H1 (cell line): Measurements from ENCODE around the gene COPS6. TPM values are rescaled to one million over a fixed set of nuclear protein-coding genes. Genes with fewer than 3 reads are reported as not detected.

Source experiments
- CTCF ChIA-PET: fragments of 300-600 bp; sonication (Branson Sonifier 250); formaldehyde crosslinking; loops from one replicate; lab custom pipeline; 2021; ENCODE audit not compliant: partially characterized antibody; lab: Charles Lee
- POLR2A ChIA-PET: fragments of 300-600 bp; sonication (Branson Sonifier 250); formaldehyde crosslinking; loops from one replicate; lab custom pipeline; 2021; ENCODE audit warnings: inconsistent platforms; ENCODE audit not compliant: partially characterized antibody; lab: Charles Lee
- DNase-seq, 2 experiments: peaks; one replicate each; pipeline versions ENCODE4 v3.0.0 to v3.0.0-alpha.2; 2010 to 2022; ENCODE audit warnings: low spot score in 2 of 2, low read depth in 1 of 2, mixed read lengths in 1 of 2
- FAIRE-seq: peaks from 2 replicates; lab custom pipeline; 2011; peaks lifted over from hg19 to GRCh38; lab: Jason Lieb, UNC
- H2AFZ ChIP-seq: 2 replicates; pipeline ENCODE4 v1.8.1; 2012; ENCODE audit warnings: low read length, inconsistent platforms
- H2AK5ac ChIP-seq: 2 replicates; pipeline ENCODE4 v1.6.1; 2013; ENCODE audit warnings: low read depth, low read length
- H2BK120ac ChIP-seq: replicated peaks from 2 replicates; pipeline ENCODE3; 2013; ENCODE audit warnings: low read depth, low read length, inconsistent platforms
- H2BK12ac ChIP-seq: 2 replicates; pipeline ENCODE4 v1.6.1; 2013; ENCODE audit warnings: low read depth, low read length
- H2BK15ac ChIP-seq: 2 replicates; pipeline ENCODE4 v1.6.1; 2013; ENCODE audit warnings: low read length
- H2BK20ac ChIP-seq: 2 replicates; pipeline ENCODE4 v1.6.1; 2013; ENCODE audit warnings: low read length
- H2BK5ac ChIP-seq: 2 replicates; pipeline ENCODE4 v1.6.1; 2013; ENCODE audit warnings: low read depth, low read length
- H3K14ac ChIP-seq: 2 replicates; pipeline ENCODE4 v1.6.1; 2013; ENCODE audit warnings: inconsistent platforms; ENCODE audit not compliant: insufficient read length
- H3K18ac ChIP-seq: 2 replicates; pipeline ENCODE4 v1.6.1; 2013; ENCODE audit warnings: low read length; ENCODE audit errors: extremely low read depth
- H3K23ac ChIP-seq: 2 replicates; pipeline ENCODE4 v1.6.1; 2013; ENCODE audit warnings: inconsistent platforms; ENCODE audit not compliant: insufficient read length
- H3K23me2 ChIP-seq: 2 replicates; pipeline ENCODE4 v1.6.1; 2013; ENCODE audit warnings: low read depth, low read length
- H3K27ac ChIP-seq: 2 replicates; pipeline ENCODE4 v1.6.1; 2011; ENCODE audit warnings: low read depth, low read length, inconsistent platforms
- H3K27me3 ChIP-seq, 4 experiments: replicated peaks in 1 of 4; 1 replicate in 1 of 4; 2 replicates in 3 of 4; pipeline versions ENCODE4 v1.6.1 to v1.8.1; 2011 to 2013; ENCODE audit warnings: low read length in 3 of 4, mild to moderate bottlenecking in 3 of 4, inconsistent platforms in 2 of 4, mixed read lengths in 2 of 4, moderate library complexity in 1 of 4; ENCODE audit not compliant: control insufficient read depth in 3 of 4, insufficient read depth in 3 of 4; ENCODE audit errors: extremely low read depth in 1 of 4
- H3K36me3 ChIP-seq, 4 experiments: 2 replicates each; pipeline versions ENCODE4 v1.6.1 to v1.8.1; 2011 to 2013; ENCODE audit warnings: mild to moderate bottlenecking in 4 of 4, low read length in 3 of 4, moderate library complexity in 2 of 4, control low read depth in 1 of 4, inconsistent platforms in 1 of 4; ENCODE audit not compliant: insufficient read depth in 4 of 4, control insufficient read depth in 2 of 4
- H3K4ac ChIP-seq: replicated peaks from 2 replicates; pipeline ENCODE3; 2013; ENCODE audit warnings: low read length, low read depth, mixed read lengths, inconsistent platforms; ENCODE audit not compliant: insufficient read length
- H3K4me1 ChIP-seq, 4 experiments: replicated peaks in 1 of 4; 1 replicate in 1 of 4; 2 replicates in 3 of 4; pipeline versions ENCODE4 v1.6.1 to v1.8.1; 2011 to 2013; ENCODE audit warnings: low read length in 3 of 4, inconsistent platforms in 2 of 4, mixed read lengths in 1 of 4; ENCODE audit not compliant: insufficient read depth in 4 of 4, control insufficient read depth in 3 of 4
- H3K4me2 ChIP-seq, 2 experiments: 2 replicates each; pipeline versions ENCODE4 v1.6.1 to v1.8.1; 2011 to 2013; ENCODE audit warnings: low read depth in 2 of 2, low read length in 2 of 2, control low read depth in 1 of 2, inconsistent platforms in 1 of 2, mild to moderate bottlenecking in 1 of 2; ENCODE audit not compliant: insufficient read depth in 1 of 2
- H3K4me3 ChIP-seq, 4 experiments: fragments of 200-600, 300-600 bp in 1 of 4; sonication (generic), shearing (Covaris generic), sonication (Bioruptor Twin) in 1 of 4; 2 replicates each; pipeline versions ENCODE4 v1.5.1 to v1.8.1; 2011 to 2016; ENCODE audit warnings: low read length in 4 of 4, low read depth in 3 of 4, control low read depth in 2 of 4, inconsistent platforms in 2 of 4, mild to moderate bottlenecking in 2 of 4, mixed read lengths in 1 of 4, moderate library complexity in 1 of 4; ENCODE audit not compliant: insufficient read depth in 2 of 4; ENCODE audit errors: extremely low read depth in 1 of 4
- H3K56ac ChIP-seq: replicated peaks from 2 replicates; pipeline ENCODE3; 2013; ENCODE audit warnings: low read depth, mild to moderate bottlenecking, mixed read lengths, low read length, inconsistent platforms; ENCODE audit not compliant: insufficient read length
- H3K79me1 ChIP-seq: 2 replicates; pipeline ENCODE4 v1.6.1; 2013; ENCODE audit warnings: low read depth, low read length, control low read depth
- H3K79me2 ChIP-seq, 2 experiments: 2 replicates each; pipeline versions ENCODE4 v1.6.1 to v1.8.1; 2012 to 2013; ENCODE audit warnings: low read length in 2 of 2, mild to moderate bottlenecking in 2 of 2, inconsistent platforms in 1 of 2; ENCODE audit not compliant: insufficient read depth in 2 of 2, control insufficient read depth in 1 of 2
- H3K9ac ChIP-seq, 4 experiments: replicated peaks in 1 of 4; 1 replicate in 1 of 4; 2 replicates in 3 of 4; pipeline versions ENCODE4 v1.6.1 to v1.8.1; 2011 to 2013; ENCODE audit warnings: low read depth in 3 of 4, low read length in 3 of 4, control low read depth in 2 of 4, mild to moderate bottlenecking in 2 of 4, moderate library complexity in 2 of 4, inconsistent platforms in 1 of 4; ENCODE audit errors: extremely low read depth in 1 of 4
- H3K9me3 ChIP-seq, 2 experiments: 2 replicates each; pipeline versions ENCODE4 v1.6.1 to v1.8.1; 2012 to 2013; ENCODE audit warnings: mild to moderate bottlenecking in 2 of 2, moderate library complexity in 2 of 2, control low read depth in 1 of 2, inconsistent platforms in 1 of 2, low read depth in 1 of 2, low read length in 1 of 2, mixed read lengths in 1 of 2; ENCODE audit not compliant: insufficient read depth in 2 of 2
- H4K20me1 ChIP-seq, 2 experiments: replicated peaks in 1 of 2; 2 replicates each; pipeline versions ENCODE3 to v1.8.1; 2011 to 2013; ENCODE audit warnings: inconsistent platforms in 2 of 2, low read length in 2 of 2, mild to moderate bottlenecking in 1 of 2; ENCODE audit not compliant: insufficient read depth in 2 of 2, control insufficient read depth in 1 of 2
- H4K5ac ChIP-seq: 2 replicates; pipeline ENCODE4 v1.6.1; 2013; ENCODE audit warnings: low read length, low read depth, mixed read lengths, inconsistent platforms; ENCODE audit not compliant: insufficient read length
- H4K8ac ChIP-seq: 2 replicates; pipeline ENCODE4 v1.8.0; 2013; ENCODE audit warnings: mild to moderate bottlenecking, moderate library complexity, low read length, inconsistent platforms; ENCODE audit not compliant: insufficient read depth; ENCODE audit errors: extremely low read depth
- H4K91ac ChIP-seq: replicated peaks from 2 replicates; pipeline ENCODE3; 2013; ENCODE audit warnings: low read length, mixed read lengths, inconsistent platforms; ENCODE audit not compliant: insufficient read length
- MAFK ChIP-seq: IDR thresholded peaks from 2 replicates; pipeline ENCODE4 v1.6.1; 2012; ENCODE audit warnings: low read depth, mild to moderate bottlenecking, improper control_type of control experiment, low read length
- POLR2A ChIP-seq, 2 experiments: IDR thresholded peaks; 1 replicate in 1 of 2; 2 replicates in 1 of 2; pipeline ENCODE4 v1.6.1; 2011; ENCODE audit warnings: low read depth in 2 of 2, low read length in 2 of 2, mild to moderate bottlenecking in 2 of 2; ENCODE audit errors: control extremely low read depth in 1 of 2
- POLR2AphosphoS5 ChIP-seq: IDR thresholded peaks from 2 replicates; pipeline ENCODE4 v1.6.1; 2011; ENCODE audit warnings: low read depth, low read length
- SIN3A ChIP-seq, 2 experiments: IDR thresholded peaks in 1 of 2; conservative IDR thresholded peaks in 1 of 2; 2 replicates each; pipeline ENCODE4 v1.6.1; 2011 to 2012; ENCODE audit warnings: low read length in 2 of 2, improper control_type of control experiment in 1 of 2, low read depth in 1 of 2, mild to moderate bottlenecking in 1 of 2
- SIRT6 ChIP-seq: IDR thresholded peaks from one replicate; pipeline ENCODE4 v1.7.1; 2012; ENCODE audit warnings: low read length, inconsistent platforms
- SUZ12 ChIP-seq: fragments of 200-600 bp; sonication (generic); IDR thresholded peaks from 2 replicates; pipeline ENCODE4 v1.6.1; 2012; ENCODE audit warnings: mild to moderate bottlenecking, inconsistent platforms, low read length, moderate library complexity, mixed read lengths
- WGBS, 2 experiments: shearing (Covaris generic) in 1 of 2; methylation state at CpG; one replicate each; pipeline versions ENCODE4 v1.1.6 to v1.1.7; 2013 to 2015; ENCODE audit warnings: low lambda C conversion rate in 2 of 2, mixed read lengths in 2 of 2, inconsistent platforms in 1 of 2, low coverage in 1 of 2, missing lambda C conversion rate in 1 of 2; ENCODE audit not compliant: insufficient replicate concordance in 2 of 2, insufficient coverage in 1 of 2, insufficient read length in 1 of 2; ENCODE audit errors: extremely low coverage in 1 of 2, missing lambda C conversion rate in 1 of 2; 5-methylcytosine and 5-hydroxymethylcytosine counted together
- polyA plus RNA-seq, 7 experiments: library from polyadenylated mRNA; depleted of rRNA in 3 of 7; stranded (reverse) in 5 of 7; unstranded in 2 of 7; fragments of >200 nt in 5 of 7; fragments of 200-250 nt in 2 of 7; gene quantifications; 1 replicate in 5 of 7; 2 replicates in 1 of 7; 4 replicates in 1 of 7; pipeline versions ENCODE4 v1.2.1 to v1.2.3, GENCODE V29; 2011 to 2013; ENCODE audit warnings: missing spikeins in 2 of 7, mixed read lengths in 2 of 7
- total RNA-seq: library from RNA; stranded (reverse); fragmentation: NEBNext Ultra II Directional; extraction: Animal tissue kit (Norgen Biotek cat#: 25700); gene quantifications from 2 replicates; pipeline ENCODE4 v1.2.1, GENCODE V29; 2021

COPS6 gene
- total and polyA plus RNA-seq, 2 of the 8 experiments (the other 6 are each of a cell fraction or from before 2014, with no cell fraction given): 127 to 225 TPM

DNA sequence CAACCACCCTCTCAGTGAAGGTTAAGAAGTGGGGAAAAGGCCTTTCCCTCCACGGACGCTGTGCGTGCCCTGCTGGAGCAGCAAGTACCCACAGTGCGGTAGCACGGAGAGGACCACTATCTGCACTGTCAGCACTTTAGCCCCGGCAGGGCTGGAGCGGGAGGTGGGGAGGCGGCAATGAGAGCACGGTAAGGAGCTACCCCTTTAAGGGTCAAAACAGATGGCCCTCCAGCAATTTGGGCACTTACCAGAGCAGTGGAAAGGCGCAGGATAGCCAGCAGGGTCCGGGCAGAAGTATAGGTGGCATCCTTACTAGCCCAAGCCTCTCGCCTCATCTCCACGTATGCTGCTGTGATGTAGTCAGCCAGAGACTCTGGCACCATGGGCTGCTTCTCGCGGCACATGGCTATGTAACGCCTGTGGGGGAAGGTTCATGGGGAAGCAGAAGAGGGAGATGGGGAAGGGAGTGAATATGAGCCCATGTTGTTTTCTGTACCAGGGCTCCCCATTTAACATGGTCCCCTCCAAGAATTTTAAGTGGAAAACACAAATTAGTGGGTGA is 5.2 kb downstream of the COPS6 start:
- peaks cover 0 to 1% (median 0%) of the 10 kb centered on the region in 4 experiments; a peak in 1 of 7 replicates for H3K4me1 ChIP-seq
- no peak overlapping the region for H2AFZ ChIP-seq
- H2AK5ac ChIP-seq: no peak overlapping the region
- peak overlapping the region; percentile 57; the same call in 1 of the 2 replicates for H4K8ac ChIP-seq
- H2BK120ac ChIP-seq: no peak overlapping the region
- H3K4me3 ChIP-seq: no peak overlapping the region
- H3K27me3 ChIP-seq: no peaks in the 10 kb centered on the region
- no peak overlapping the region for H3K56ac ChIP-seq
- no peak overlapping the region for H2BK15ac ChIP-seq
- no peak overlapping the region for H3K14ac ChIP-seq
- no peak overlapping the region for H3K9ac ChIP-seq
- H3K79me1 ChIP-seq: peaks cover 16% of the 10 kb centered on the region
- DNase-seq (no peak), FAIRE-seq (no peak)
- peaks cover 76 to 86% (median 80%) of the 10 kb centered on the region in 4 experiments for H3K36me3 ChIP-seq
- H3K18ac ChIP-seq: no peak overlapping the region
- H3K9me3 ChIP-seq: no peaks in the 10 kb centered on the region
- no peak overlapping the region for H4K91ac ChIP-seq
- peak overlapping the region; percentile 5; the same call in 1 of the 2 replicates for H3K27ac ChIP-seq
- no peak overlapping the region for H4K5ac ChIP-seq
- 93% methylated on average over 16 of the region's 16 CpGs; no CpG with 5 or more reads in 1 of the 2 experiments for WGBS, 2 experiments
- no peaks in the 10 kb centered on the region; the same call in 1 of the 2 replicates for H3K23me2 ChIP-seq
- POLR2A ChIA-PET: interaction anchor here (0.9 to 19.5 kb wide), 15 partner anchors 10 to 400 kb away, joined by 3 to 722 read pairs (median 4); partner anchors contain the start of genes AP4M1, COPS6, LAMTOR4 and MCM7
- H3K79me2 ChIP-seq: peaks cover 0 to 35% of the 10 kb centered on the region in 2 experiments; a peak in 3 of 4 replicates
- no peak overlapping the region for H2BK20ac ChIP-seq
- no peak overlapping the region for H3K23ac ChIP-seq
- CTCF ChIA-PET: no interaction called here
- no peak overlapping the region for H3K4ac ChIP-seq
- H2BK12ac ChIP-seq: no peak overlapping the region
- H3K4me2 ChIP-seq: no peak overlapping the region
- TF ChIP-seq SIRT6 (no peak), SIN3A (conservative IDR thresholded peaks at IDR 0.05 in 1 of 2, IDR thresholded peaks at IDR 0.05 in 1 of 2; ENCODE audit: low read depth in 1 of 2, low read length in 2 of 2) (no peak), MAFK (peak; percentile 77), POLR2A (IDR thresholded peaks at IDR 0.05; ENCODE audit: control extremely low read depth in 1 of 2, low read depth in 2 of 2, low read length in 2 of 2) (peak; percentile 59 to 93), POLR2AphosphoS5 (peak; percentile 96), SUZ12 (no peak)
- TF ChIP-seq, all 59 proteins: peak for 3
- peaks cover 26 to 37% of the 10 kb centered on the region in 2 experiments for H4K20me1 ChIP-seq
- H2BK5ac ChIP-seq: no peak overlapping the region
